ENCODE results near the gene VGF. TPM values are rescaled to one million over a fixed set of nuclear protein-coding genes. Genes with fewer than 3 reads are reported as not detected.
A peak's percentile ranks its signal among the peaks of the same experiment; 100 is the strongest.
"Not testable (repeated sequence)": the region's sequence is repeated elsewhere in the genome, so short reads cannot be mapped to it uniquely, and the experiment has no call there.

The VGF gene
- total RNA-seq, 4 donors from 2014 or later = 0.94 TPM; not detected in 3

GRCh38 chr7:101207459-101207858, 42.1 kb upstream of the VGF start:
- Histone ChIP-seq H3K4me3 (no peak overlapping the region), H3K9me3 (no peaks in the 10 kb centered on the region), H3K4me1 (peaks cover 0 to 1% (median 0%) of the 10 kb centered on the region in 4 donors), H3K36me3 (peaks cover 0 to 65% (median 0%) of the 10 kb centered on the region in 3 donors), H3K27ac (no peak overlapping the region), H3K27me3 (no peaks in the 10 kb centered on the region)
- TF ChIP-seq POLR2A (IDR thresholded peaks at IDR 0.05) (no peak), CTCF (IDR thresholded peaks at IDR 0.05) (no peak)
- DNase-seq = no peak

- Histone ChIP-seq H3K4me1 (peaks cover 0 to 9% (median 3%) of the 10 kb centered on the region in 4 donors), H3K27ac (no peak overlapping the region), H3K4me3 (no peak overlapping the region), H3K27me3 (no peaks in the 10 kb centered on the region), H3K9me3 (no peaks in the 10 kb centered on the region), H3K36me3 (peaks cover 0 to 57% (median 0%) of the 10 kb centered on the region in 3 donors)
- no peak for DNase-seq
- TF ChIP-seq POLR2A (IDR thresholded peaks at IDR 0.05) = no peak
Measured at GRCh38 chr7:101206665-101207042, 41.3 kb upstream of the VGF start.

GRCh38 chr7:101205901-101206664, 40.7 kb upstream of the VGF start:
- peaks cover 0 to 11% (median 4%) of the 10 kb centered on the region in 4 donors for H3K4me1 ChIP-seq
- TF ChIP-seq CTCF (IDR thresholded peaks at IDR 0.05) (no peak), POLR2A (IDR thresholded peaks at IDR 0.05) (no peak)
- H3K36me3 ChIP-seq = peaks cover 0 to 51% (median 0%) of the 10 kb centered on the region in 3 donors

GRCh38 chr7:101203740-101204738, 38.7 kb upstream of the VGF start:
- Histone ChIP-seq H3K36me3 (peaks cover 0 to 33% (median 0%) of the 10 kb centered on the region in 3 donors), H3K4me1 (peaks cover 0 to 11% (median 4%) of the 10 kb centered on the region in 4 donors)
- H3K27me3 ChIP-seq, H3K9me3 ChIP-seq, DNase-seq, H3K27ac ChIP-seq, H3K4me3 ChIP-seq: not testable (repeated sequence)

More at GRCh38 chr7:101205901-101206664, 40.7 kb upstream of the VGF start:
- Histone ChIP-seq H3K9me3 (no peaks in the 10 kb centered on the region), H3K27me3 (no peaks in the 10 kb centered on the region), H3K27ac (no peak overlapping the region), H3K4me3 (no peak overlapping the region)
- no peak for DNase-seq

GRCh38 chr7:101202603-101202918, 37.2 kb upstream of the VGF start:
- peak overlapping the region in 2 of 4 donors; percentile 94 for H3K27ac ChIP-seq
- no peak for DNase-seq
- H3K36me3 ChIP-seq = peaks cover 0 to 25% (median 0%) of the 10 kb centered on the region in 3 donors
- TF ChIP-seq CTCF (IDR thresholded peaks at IDR 0.05) (no peak), POLR2A (IDR thresholded peaks at IDR 0.05) (no peak)
- no peaks in the 10 kb centered on the region for H3K9me3 ChIP-seq
- H3K27me3 ChIP-seq = no peaks in the 10 kb centered on the region
- peak overlapping the region in 2 of 4 donors; percentile 54 to 61 for H3K4me3 ChIP-seq
- peaks cover 0 to 11% (median 4%) of the 10 kb centered on the region in 4 donors for H3K4me1 ChIP-seq

- peak in 2 of 3 donors; percentile 83 to 93 for DNase-seq
- H3K27me3 ChIP-seq = no peaks in the 10 kb centered on the region
- H3K27ac ChIP-seq = peak overlapping the region in 3 of 4 donors; percentile 75 to 94 (median 94)
- H3K4me3 ChIP-seq = peak overlapping the region in 3 of 4 donors; percentile 20 to 61 (median 54)
- TF ChIP-seq CTCF (IDR thresholded peaks at IDR 0.05) = peak in 2 of 6 experiments; percentile 14 to 28
- TF ChIP-seq POLR2A (IDR thresholded peaks at IDR 0.05) = peak; percentile 69 to 87
- no peaks in the 10 kb centered on the region for H3K9me3 ChIP-seq
- peaks cover 0 to 11% (median 4%) of the 10 kb centered on the region in 4 donors for H3K4me1 ChIP-seq
- H3K36me3 ChIP-seq = peaks cover 0 to 19% (median 0%) of the 10 kb centered on the region in 3 donors
Measured at GRCh38 chr7:101201695-101202602, 36.6 kb upstream of the VGF start.
